RCC 7860 (cell line): ENCODE measurements around the gene ZNF497.
"Not testable (repeated sequence)": the region's sequence is repeated elsewhere in the genome, so short reads cannot be mapped to it uniquely, and the experiment has no call there.

Experiments used
- DNase-seq: peaks from one replicate; pipeline ENCODE4 v3.0.0-alpha.2; 2015; ENCODE audit warnings: low spot score
- FAIRE-seq: peaks from 2 replicates; lab custom pipeline; 2012; peaks lifted over from hg19 to GRCh38; lab: Jason Lieb, UNC

The ZNF497 gene

DNA sequence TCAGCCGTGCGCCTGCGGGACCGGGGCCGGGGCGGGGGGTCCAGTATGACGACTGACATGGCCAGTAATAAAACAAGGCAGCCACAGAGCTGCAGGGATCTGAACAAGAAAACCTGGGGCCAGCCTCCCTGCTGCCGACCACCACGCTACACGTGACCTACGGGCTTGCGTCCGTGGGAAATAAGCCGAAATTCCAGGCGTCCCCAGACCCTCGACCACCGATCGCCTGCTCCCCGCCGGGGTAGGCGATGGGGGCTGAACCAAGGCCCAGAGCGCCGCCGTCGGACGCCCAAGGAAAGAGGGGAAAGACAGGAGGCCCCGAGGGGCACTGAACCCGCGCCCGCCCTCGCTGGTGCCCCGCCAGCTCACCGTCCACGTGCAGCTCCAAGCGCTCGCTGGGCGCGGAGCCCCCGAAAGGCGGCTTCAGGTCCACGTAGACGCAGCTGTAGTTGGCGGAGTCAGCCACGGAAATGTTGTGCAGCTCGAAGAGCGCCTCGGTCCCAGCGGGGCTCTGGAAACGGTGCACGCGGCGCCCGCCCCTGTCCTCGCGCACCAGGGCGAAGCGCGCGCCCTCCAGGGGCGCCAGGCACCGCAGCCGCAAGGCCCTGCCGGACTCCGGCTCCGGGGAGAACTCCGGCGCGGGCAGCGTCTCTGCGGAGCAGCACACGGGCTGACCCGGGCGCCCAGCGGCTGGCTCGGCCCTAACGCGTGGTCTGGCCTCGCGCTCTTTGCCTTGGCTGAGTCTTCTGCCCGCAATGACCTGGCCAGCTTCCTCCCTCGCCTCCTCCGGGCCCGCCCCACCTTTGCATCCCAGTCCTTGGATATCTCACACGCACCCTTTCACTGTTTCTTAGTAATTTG, 12.3 kb downstream of the ZNF497 start:
- FAIRE-seq, result no peak
- no peak for DNase-seq

DNA sequence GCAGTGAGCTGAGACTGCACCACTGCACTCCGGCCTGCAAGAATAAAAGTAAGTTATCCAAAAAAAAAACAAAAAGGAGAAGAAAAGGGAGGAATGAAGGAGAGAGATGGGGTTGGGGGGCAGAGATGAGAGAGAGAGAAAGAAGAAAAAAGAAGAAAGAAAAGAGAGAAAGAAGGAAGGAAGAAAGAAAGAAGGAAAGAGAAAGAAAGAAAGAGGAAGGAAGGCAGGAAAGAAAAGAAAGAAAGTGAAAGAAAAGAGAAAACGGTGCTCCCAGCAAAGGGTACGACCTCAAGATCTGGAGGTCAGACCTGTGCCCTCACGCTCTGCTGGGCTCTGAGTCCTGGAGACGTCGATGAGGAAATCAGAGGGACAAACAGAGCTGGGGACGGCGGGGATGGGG, 13.0 kb downstream of the ZNF497 start:
- FAIRE-seq, result no peak

GRCh38 chr19:58348080-58348479, 14.5 kb downstream of the ZNF497 start:
- DNase-seq, result not testable (repeated sequence)

More for the DNA sequence above, 13.0 kb downstream of the ZNF497 start:
- no peak for DNase-seq

DNA sequence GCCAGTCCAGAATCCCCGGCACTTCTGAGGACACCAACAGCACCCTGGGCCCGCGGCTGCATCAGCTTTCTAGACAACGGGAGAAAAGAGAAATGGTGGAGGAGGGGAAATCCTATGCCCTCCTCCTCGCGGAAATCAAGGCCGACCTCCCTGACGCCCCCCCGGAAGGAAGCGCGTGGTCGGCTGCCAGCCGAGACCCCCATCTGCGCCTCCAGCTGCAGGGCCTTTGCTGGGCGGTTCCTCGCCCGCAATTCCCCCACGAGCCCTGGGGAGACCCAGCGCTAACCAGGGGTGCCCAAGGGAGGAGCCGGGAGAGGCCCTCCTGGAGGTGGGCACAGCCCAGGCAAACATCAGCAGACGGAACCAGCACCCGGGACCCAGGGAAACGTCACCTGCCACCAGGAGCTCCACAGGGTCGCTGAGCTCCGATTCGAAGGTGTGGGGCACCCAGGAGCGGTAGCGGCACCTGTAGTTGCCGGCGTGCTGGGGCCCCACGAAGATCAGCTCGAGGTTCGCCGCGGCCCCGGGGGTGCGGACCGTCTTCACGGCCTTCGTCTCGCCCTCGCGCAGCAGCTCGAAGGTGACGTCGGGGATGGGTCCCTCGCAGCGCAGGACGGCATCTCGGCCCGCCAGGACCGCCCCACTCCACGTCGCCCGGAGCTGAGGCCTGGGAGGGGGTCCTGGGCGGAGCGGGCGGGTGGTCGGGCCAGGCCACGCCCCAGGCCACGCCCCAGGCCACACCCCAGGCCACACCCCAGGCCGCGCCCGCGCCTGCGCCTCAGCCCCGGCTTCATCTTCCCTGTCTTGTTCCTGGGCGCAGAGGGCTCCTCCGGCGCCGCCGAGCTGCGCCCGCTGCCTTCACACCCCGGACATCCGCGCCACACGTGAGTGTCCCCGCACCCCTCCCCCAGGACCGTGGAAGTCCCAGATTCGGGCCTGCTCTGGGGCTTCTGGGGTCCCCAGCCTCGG, 15.3 kb downstream of the ZNF497 start:
- DNase-seq (no peak), FAIRE-seq (no peak)

More at GRCh38 chr19:58348080-58348479, 14.5 kb downstream of the ZNF497 start:
- FAIRE-seq, result not testable (repeated sequence)

- FAIRE-seq (no peak), DNase-seq (no peak)
Observed at GRCh38 chr19:58345558-58345957, 17.0 kb downstream of the ZNF497 start.

GRCh38 chr19:58338825-58339558, 23.6 kb downstream of the ZNF497 start:
- DNase-seq (no peak), FAIRE-seq (no peak)

DNA sequence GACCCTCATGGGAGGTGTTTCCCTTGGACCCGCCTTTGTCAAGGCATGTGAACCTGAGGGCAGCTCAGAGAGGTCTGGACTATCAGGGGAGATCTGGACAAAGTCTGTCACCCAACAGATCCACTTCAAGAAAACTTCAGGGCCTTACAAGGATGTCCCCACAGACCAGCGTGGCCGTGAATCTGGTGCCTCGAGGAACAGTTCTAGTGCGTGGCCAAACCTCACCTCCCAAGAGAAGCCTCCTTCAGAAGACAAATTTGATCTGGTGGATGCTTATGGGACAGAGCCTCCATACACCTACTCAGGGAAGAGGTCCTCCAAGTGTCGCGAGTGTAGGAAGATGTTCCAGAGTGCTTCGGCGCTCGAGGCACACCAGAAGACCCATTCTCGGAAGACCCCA, 24.2 kb downstream of the ZNF497 start:
- DNase-seq, result no peak
- FAIRE-seq, result no peak

DNA sequence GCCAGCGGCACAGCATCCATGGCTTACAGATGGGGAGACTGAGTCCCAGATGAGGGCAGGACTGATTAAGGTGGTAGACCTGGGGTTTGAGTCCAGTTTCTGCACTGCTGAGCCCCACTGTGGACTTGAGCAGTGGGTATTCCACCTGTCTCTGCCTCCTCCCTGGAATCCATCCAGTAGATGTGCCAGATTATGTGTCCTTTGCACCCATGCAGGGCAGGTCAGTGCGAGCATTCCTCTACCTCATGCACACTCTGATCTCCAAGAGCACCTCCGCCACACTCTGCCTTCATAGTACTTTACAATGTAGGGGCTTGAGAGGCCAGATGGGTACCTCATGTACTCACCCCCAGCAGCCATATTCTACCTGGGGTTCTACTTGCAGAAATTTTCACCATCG, 25.7 kb downstream of the ZNF497 start:
- no peak for FAIRE-seq
- DNase-seq, result no peak

DNA sequence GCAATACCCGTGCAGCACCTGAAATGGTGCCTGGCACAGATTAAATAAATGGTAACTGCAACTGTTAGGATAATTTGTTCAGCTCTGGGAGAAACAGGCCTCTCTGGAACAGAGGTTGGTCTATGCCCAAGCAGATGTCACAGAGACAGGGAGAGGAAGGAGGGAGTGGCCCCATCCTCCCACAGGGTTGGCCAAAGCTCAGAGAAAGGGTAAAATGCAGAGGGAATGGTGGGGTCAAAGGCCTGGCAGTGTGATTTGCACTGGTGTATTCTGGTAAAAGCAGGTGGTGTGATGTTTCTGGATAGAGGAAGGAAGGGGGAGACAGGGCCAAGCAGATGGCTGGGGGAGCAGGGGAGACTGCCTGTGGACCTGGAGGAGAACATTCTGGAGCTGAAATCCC, 26.3 kb downstream of the ZNF497 start:
- FAIRE-seq (no peak), DNase-seq (no peak)

GRCh38 chr19:58335630-58336029, 26.9 kb downstream of the ZNF497 start:
- no peak for DNase-seq
- FAIRE-seq, result no peak

DNA sequence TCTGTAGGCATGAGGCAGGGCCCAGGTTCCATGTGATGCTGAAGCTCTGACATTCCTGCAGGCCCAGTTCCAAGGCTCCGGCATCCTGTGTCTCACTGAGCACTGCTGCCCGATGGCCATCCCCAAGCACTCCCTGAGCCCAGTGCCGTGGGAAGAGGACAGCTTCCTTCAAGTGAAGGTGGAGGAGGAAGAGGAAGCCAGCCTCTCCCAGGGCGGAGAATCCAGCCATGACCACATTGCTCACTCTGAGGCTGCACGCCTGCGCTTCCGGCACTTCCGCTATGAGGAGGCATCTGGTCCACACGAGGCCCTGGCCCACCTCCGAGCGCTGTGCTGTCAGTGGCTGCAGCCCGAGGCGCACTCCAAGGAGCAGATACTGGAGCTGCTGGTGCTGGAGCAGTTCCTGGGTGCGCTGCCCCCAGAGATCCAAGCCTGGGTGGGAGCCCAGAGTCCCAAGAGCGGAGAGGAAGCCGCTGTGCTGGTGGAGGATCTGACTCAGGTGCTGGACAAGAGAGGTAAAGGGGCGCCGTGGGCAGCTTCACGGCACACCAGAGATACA, 27.8 kb downstream of the ZNF497 start:
- no peak for DNase-seq
- no peak for FAIRE-seq

GRCh38 chr19:58332697-58333096, 29.9 kb downstream of the ZNF497 start:
- DNase-seq (no peak), FAIRE-seq (no peak)

GRCh38 chr19:58330458-58330857, 32.1 kb downstream of the ZNF497 start:
- DNase-seq (no peak), FAIRE-seq (no peak)

GRCh38 chr19:58328999-58329398, 33.6 kb downstream of the ZNF497 start:
- DNase-seq, result no peak
- no peak for FAIRE-seq

- DNase-seq (peak; percentile 87), FAIRE-seq (no peak)
Observed at GRCh38 chr19:58326914-58327726, 35.4 kb downstream of the ZNF497 start, which contains the start of gene ZSCAN22. ZSCAN22 (plus strand) TSS chr19:58326994; CDS start chr19:58334803, 7,809 bp downstream.

DNA sequence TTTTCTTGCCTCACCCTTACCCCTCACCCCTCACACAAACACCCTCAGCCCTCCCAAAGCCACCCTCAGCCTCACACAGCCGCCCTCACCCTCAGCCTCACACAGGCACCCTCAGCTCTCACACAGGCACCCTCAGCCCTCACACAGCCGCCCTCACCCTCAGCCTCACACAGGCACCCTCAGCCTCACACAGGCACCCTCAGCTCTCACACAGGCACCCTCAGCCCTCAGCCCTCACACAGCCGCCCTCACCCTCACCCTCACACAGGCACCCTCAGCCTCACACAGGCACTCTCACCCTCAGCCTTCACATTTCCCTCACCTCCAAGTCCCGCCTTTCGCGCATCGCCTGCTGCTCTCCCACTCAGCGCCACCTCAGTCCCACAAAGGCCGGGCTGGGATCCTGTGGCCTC, 36.0 kb downstream of the ZNF497 start:
- FAIRE-seq (no peak), DNase-seq (no peak)

GRCh38 chr19:58325311-58326022, 37.1 kb downstream of the ZNF497 start:
- FAIRE-seq (no peak), DNase-seq (no peak)

DNA sequence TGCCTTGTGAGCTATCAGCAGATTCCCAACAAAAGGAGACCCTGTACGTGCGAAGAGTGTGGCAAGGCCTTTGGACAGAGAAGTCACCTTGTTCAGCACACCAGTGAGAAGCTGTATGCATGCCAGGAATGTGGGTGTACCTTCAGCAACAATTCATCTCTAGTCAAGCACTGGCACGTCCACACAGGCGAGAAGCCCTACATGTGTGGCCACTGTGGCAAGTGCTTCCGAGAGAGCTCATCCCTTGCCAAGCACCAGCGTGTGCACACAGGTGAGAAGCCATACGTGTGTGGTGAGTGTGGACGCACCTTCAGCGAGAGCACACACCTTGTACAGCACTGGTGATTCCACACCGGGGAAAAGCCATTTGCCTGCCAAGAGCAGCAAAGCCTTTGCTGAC, 43.3 kb downstream of the ZNF497 start:
- FAIRE-seq, result no peak
- DNase-seq, result no peak

DNA sequence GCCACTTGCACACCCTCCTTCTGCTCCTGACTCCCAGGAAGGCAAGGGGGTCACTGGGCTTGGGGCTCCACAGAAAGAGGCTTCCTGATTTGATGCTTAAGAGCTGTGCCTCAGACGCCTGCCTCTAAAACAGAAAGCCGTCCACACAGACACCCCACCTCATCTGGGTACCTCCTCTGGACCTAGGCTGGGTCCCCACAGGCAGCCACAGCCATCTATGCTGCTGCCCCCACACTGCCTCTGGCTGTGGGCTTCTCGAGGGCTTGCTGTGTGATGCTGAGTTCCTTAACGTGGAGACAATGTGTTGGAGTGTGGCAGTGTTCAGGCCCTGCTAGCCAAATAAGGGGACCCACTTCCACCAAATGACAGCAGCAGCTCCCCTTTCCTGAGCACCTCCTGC, 44.3 kb downstream of the ZNF497 start:
- DNase-seq, result no peak
- no peak for FAIRE-seq
